Esophagus muscularis mucosa (tissue), 4 donors: ENCODE results near the gene SURF4.

Experiments used
- EP300 ChIP-seq: sonication (generic); formaldehyde crosslinking; IDR thresholded peaks from one replicate; pipeline ENCODE4 v1.6.1; 2017; ENCODE audit warnings: antibody characterized with exemption
- POLR2A ChIP-seq: fragments of 450-650 bp; IDR thresholded peaks from one replicate; pipeline ENCODE4 v1.6.1; 2017; ENCODE audit warnings: antibody characterized with exemption, moderate library complexity, mild to moderate bottlenecking, low read depth
- TF ChIP-seq, protein P1 (sequence below), 3 experiments: fragments of 200-600 bp in 2 of 3; fragments of 450-650 bp in 1 of 3; sonication (generic) in 2 of 3; IDR thresholded peaks; one replicate each; pipeline ENCODE4 v1.5.1; 2017 to 2019; ENCODE audit warnings: antibody characterized with exemption in 3 of 3, mild to moderate bottlenecking in 2 of 3, moderate library complexity in 1 of 3

DNA sequence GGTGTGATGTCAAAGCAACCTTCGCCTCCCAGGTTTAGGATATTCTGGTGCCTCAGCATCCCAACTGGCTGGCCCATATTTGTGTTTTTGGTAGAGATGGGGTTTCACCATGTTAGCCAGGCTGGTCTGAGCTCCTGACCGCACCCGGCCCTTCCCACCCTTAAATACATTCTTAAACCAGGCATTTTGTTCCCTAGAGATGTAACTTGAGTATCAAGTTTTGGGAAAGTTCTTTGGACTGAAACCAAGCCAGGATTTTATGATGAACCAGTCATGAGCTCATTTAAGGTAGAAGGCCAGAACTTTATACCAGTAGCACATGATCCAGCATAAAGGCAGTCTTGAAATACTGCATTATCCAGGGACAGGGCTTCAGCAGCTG lies 24.3 kb downstream of the SURF4 start:
- TF ChIP-seq POLR2A (no peak), EP300 (no peak)
- TF ChIP-seq, protein P1, sequence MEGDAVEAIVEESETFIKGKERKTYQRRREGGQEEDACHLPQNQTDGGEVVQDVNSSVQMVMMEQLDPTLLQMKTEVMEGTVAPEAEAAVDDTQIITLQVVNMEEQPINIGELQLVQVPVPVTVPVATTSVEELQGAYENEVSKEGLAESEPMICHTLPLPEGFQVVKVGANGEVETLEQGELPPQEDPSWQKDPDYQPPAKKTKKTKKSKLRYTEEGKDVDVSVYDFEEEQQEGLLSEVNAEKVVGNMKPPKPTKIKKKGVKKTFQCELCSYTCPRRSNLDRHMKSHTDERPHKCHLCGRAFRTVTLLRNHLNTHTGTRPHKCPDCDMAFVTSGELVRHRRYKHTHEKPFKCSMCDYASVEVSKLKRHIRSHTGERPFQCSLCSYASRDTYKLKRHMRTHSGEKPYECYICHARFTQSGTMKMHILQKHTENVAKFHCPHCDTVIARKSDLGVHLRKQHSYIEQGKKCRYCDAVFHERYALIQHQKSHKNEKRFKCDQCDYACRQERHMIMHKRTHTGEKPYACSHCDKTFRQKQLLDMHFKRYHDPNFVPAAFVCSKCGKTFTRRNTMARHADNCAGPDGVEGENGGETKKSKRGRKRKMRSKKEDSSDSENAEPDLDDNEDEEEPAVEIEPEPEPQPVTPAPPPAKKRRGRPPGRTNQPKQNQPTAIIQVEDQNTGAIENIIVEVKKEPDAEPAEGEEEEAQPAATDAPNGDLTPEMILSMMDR (IDR thresholded peaks at IDR 0.05): no peak
